Body of pancreas (tissue), 4 donors: ENCODE data around the gene CENPF.

Source experiments
- POLR2A ChIP-seq, 3 donors: fragments of 450-650 bp; IDR thresholded peaks; one replicate each; pipeline ENCODE4 v1.6.1; 2016; ENCODE audit warnings: antibody characterized with exemption in 3 of 3, mild to moderate bottlenecking in 2 of 3
- TF ChIP-seq, protein P1 (sequence below), 7 experiments: fragments of 450-650 bp in 4 of 7; fragments of 200-600 bp in 3 of 7; sonication (generic) in 3 of 7; IDR thresholded peaks; one replicate each; pipeline ENCODE4 v1.5.1; 2016 to 2019; ENCODE audit warnings: antibody characterized with exemption in 7 of 7

DNA sequence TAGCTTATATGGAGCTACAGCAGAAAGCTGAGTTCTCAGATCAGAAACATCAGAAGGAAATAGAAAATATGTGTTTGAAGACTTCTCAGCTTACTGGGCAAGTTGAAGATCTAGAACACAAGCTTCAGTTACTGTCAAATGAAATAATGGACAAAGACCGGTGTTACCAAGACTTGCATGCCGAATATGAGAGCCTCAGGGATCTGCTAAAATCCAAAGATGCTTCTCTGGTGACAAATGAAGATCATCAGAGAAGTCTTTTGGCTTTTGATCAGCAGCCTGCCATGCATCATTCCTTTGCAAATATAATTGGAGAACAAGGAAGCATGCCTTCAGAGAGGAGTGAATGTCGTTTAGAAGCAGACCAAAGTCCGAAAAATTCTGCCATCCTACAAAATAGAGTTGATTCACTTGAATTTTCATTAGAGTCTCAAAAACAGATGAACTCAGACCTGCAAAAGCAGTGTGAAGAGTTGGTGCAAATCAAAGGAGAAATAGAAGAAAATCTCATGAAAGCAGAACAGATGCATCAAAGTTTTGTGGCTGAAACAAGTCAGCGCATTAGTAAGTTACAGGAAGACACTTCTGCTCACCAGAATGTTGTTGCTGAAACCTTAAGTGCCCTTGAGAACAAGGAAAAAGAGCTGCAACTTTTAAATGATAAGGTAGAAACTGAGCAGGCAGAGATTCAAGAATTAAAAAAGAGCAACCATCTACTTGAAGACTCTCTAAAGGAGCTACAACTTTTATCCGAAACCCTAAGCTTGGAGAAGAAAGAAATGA lies 37.6 kb downstream of the CENPF start:
- TF ChIP-seq, protein P1, sequence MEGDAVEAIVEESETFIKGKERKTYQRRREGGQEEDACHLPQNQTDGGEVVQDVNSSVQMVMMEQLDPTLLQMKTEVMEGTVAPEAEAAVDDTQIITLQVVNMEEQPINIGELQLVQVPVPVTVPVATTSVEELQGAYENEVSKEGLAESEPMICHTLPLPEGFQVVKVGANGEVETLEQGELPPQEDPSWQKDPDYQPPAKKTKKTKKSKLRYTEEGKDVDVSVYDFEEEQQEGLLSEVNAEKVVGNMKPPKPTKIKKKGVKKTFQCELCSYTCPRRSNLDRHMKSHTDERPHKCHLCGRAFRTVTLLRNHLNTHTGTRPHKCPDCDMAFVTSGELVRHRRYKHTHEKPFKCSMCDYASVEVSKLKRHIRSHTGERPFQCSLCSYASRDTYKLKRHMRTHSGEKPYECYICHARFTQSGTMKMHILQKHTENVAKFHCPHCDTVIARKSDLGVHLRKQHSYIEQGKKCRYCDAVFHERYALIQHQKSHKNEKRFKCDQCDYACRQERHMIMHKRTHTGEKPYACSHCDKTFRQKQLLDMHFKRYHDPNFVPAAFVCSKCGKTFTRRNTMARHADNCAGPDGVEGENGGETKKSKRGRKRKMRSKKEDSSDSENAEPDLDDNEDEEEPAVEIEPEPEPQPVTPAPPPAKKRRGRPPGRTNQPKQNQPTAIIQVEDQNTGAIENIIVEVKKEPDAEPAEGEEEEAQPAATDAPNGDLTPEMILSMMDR (IDR thresholded peaks at IDR 0.05) = no peak
- TF ChIP-seq POLR2A (IDR thresholded peaks at IDR 0.05) = no peak
